GM18907 (cell line): Measurements from ENCODE around the gene FGFR2.
A peak's percentile ranks its signal among the peaks of the same experiment; 100 is the strongest.

ENCODE experiments used
- ATAC-seq: cut with Tn5 transposase; IDR thresholded peaks from one replicate; pipeline ENCODE4 v1.9.1; 2021; ENCODE audit warnings: mild to moderate bottlenecking, moderate library complexity; ENCODE audit not compliant: unreplicated experiment

The FGFR2 gene

DNA sequence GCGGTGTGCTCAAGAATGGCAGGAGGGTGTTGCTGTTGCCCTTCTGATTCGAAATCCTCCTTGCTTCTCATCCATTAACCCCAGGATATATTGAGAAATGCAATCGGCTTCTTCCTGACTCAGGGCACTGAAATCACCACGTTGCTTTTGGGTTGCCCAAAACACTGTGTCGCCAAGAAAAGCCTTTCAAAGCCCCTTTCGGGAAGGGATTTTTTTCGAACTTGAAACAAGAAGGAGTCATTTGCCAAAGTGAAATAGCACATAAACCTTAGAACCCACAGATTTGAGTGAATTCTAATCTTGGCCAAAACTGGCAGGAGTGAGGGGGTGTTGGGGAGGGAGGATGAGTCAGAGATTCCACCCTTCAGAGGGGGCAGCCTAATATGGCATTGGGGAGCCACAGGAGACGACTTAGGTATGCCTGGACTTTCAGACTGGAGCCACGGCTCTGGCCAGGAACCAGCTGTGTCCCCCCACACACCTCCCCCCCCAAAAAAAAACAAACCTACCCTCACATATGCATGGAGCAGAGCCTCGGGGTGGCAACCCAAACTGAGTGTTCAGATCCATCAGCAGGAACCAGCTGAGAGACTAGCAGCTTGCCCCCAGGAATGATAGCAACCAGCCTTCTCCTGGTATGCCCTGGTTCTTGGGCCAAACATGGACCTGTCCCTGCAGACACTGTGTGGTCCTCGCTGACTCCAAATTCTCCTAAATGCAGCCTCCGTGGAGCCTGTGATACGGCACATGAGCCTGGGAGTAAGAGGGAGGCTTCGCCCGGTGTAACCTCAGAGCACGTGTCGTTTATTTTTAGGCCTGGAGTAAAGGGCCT is 138.4 kb downstream of the FGFR2 start:
- ATAC-seq: no peak

DNA sequence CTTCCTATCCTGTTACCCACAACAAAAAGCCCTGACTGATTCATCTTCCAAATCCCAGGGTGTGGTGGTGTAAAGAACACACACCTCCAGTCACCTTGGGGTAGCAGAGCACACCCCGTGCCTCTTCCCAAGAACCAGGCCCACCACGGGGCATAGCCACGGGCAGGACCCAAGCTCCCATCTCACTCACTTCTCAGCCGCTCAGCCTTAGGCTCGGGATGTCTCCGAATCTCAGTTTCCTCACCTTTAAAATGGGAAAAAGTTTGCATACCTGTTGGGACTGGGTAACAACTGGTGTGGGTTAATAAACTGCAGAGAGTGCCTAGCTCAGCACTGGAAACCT is 139.0 kb downstream of the FGFR2 start:
- no peak for ATAC-seq

DNA sequence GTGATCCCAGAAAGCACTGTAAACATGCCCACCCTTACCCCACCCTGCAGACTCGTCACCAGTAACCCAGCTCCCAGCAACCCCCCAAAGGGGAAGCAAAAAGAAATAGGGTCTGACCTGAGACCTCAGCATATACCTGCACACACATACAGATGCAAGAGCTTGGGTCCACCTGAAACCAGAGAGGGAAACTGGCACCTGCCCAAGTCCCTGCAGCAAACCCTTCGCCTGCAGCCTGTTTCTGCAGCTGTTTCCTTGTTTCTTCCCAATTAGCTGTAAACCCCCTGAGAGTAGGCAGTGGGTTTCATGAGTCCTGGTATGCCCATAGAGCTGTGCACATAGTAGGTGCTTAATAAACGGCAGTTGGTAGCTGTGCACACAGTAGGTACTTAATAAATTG is 140.5 kb downstream of the FGFR2 start:
- ATAC-seq: no peak

DNA sequence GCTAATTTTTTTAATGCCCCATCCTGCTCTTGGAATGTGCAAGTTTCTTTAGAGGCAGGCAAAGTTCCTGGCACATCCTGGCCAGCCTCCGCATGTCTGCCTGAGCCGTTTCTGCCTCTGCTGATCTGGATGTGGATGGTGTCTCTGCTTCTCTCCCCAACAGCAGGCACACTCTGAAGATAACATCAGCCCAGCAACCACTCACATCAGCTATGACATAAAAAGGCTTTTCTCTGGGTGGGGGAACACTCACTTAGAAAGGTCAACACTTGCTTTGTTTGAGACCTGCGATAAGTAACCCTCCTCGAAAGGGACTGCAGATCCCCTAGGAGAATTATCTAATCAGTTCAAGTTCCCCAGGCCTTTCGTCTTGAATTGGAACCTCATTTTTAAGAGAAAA is 142.9 kb downstream of the FGFR2 start:
- ATAC-seq: no peak

DNA sequence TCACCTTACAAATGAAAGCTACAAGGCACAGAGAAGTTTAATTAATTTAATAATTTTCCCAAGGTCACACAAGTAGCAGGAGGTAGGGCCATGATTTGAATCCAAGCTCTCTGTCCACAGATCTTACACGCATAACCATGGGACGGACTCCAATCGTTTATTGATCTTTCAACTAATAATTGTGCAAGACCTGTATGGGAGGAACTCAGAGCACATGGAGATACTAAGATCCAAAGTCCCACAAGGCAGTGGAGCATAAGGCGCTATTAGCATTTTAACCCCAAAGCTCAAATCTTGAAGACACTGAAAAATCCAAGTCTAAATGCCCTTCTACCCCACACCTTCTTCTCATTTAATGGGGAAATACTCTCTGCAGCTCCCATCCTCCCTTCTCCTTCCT is 143.5 kb downstream of the FGFR2 start:
- ATAC-seq: no peak

DNA sequence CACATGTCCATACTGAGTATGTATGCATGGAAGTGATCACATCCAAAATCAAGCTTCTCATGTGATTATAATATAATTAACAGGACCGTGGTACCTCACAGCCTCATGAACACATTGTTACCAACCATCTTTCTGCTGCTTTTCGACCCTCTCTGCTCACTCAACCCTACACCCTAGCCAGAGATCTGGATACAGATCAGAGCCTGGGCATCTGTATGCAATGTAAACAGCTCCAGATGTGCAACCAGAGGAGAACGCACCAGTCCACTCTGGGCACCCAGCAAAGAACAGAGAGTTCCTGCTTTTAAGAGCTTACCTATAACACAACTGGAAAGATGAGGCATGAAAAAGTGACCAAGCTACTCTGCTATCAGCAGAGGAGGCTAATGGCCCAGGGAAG is 145.1 kb downstream of the FGFR2 start:
- no peak for ATAC-seq

DNA sequence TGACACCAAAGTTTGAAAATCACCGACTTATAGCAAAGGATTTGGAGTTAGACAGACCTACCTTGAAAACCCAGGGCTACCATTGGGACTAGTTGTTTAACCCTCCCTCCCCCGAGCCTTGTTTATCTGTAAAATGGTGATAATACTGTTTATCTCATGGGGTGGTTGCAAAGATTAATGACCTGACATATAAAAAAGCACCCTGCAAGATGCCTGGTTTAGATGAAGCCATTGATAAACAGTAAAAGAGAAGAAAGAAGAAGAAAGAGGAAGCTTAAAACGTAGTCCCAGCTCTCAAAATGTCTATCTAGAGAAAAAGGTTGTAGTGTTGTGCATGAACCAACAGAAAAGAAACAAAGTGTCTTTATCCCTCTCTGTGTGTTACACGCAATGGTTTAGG is 145.7 kb downstream of the FGFR2 start:
- ATAC-seq: no peak

DNA sequence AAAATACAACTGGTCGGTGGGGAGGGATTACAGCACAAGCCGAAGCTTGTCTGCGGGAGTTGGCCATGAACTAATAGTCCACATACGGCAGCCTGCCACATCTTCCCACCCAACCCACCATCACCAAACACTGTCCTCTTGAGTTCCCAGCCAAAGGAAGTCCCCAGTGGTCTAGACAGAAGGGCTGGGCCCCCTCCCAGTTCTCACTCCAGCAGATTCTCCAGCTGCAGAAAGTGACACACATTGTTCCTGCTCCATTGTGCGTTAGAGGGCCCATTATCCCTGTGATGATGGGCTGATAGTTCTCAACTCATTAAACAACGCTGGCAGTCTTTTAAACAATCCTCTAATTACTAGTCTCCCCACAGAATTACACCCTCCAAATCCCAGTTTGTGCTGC is 148.0 kb downstream of the FGFR2 start:
- no peak for ATAC-seq

DNA sequence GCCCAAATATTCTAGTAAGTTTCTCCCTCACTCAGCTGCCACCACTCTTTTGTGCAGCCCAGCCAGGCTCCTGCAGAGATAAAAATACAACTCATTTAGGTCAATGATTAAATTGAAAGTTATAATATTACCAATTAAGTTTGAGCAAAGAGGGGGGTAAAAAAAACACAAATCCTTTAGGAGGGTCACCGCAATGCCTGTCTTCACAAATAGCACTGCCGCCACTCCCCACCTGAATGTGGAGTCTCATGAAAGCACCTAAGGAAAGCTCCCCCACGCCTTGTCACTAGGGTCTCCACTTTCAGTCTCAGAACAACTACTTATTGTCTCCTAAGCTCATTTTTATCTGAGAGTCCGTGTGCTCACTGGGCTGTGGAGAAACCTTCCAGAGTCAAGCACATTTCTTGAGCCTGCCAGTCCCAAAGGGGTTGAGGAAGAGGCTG is 148.7 kb downstream of the FGFR2 start:
- peak; percentile 53 for ATAC-seq

DNA sequence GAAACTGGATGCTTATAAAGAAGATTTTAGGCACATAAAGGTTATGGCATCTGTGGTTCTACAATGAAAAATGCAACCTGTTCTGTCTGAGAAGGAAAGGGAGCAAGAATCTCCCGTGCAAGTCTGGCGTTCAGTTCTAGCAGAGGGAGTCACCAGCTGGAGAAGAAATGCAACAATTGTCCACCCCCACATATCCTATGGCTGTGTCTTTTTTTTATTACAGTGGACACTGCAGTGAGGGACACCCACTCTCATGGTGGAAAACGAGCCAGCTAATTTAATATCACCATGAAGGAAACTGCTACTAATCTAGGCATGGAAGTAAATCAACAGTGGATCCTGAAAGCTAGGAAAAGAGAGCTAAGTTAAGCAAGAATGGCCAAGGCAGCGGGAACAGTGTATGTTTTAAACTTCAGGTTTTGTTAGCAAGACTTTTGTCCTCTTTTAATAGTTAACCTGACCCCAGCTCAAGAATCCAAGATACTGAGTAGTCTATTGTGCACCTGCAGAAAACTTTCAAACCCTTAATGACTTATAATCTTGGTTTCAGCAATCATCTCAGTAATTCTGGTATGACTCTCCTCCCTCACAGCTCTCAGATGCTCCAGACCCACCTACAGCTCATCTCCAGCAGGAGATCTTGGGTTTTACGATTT is 149.3 kb downstream of the FGFR2 start:
- peak; percentile 97 for ATAC-seq

DNA sequence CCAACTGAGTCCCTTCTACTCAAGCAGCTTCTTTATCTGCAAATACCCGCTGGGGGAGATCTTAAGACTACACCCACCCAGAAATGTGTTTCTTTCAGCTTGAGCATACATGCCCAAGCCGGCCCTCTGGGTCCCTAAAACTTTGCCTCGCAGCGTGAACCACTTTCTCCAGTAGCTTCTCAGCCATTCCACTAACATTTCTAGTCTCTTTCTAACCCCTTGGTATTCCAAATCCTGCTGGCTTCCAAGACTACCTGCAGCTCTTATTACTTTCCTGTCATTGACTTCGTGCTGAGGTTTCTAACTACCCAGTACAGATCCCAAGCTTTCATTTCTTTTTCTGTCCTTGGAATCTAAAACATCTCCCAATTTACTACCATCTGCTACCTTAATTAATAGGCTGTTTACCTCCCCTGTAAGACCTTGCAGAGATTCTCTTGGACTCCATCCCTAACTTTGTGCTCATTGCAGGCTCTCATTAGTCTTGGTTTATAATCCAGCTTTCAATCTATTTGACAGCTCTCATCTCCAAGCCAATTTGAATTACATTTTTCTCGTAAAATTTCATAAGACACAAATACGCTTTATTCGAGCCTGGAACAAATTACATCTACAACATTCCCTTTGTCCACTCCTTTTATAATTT is 153.6 kb downstream of the FGFR2 start:
- ATAC-seq: no peak

DNA sequence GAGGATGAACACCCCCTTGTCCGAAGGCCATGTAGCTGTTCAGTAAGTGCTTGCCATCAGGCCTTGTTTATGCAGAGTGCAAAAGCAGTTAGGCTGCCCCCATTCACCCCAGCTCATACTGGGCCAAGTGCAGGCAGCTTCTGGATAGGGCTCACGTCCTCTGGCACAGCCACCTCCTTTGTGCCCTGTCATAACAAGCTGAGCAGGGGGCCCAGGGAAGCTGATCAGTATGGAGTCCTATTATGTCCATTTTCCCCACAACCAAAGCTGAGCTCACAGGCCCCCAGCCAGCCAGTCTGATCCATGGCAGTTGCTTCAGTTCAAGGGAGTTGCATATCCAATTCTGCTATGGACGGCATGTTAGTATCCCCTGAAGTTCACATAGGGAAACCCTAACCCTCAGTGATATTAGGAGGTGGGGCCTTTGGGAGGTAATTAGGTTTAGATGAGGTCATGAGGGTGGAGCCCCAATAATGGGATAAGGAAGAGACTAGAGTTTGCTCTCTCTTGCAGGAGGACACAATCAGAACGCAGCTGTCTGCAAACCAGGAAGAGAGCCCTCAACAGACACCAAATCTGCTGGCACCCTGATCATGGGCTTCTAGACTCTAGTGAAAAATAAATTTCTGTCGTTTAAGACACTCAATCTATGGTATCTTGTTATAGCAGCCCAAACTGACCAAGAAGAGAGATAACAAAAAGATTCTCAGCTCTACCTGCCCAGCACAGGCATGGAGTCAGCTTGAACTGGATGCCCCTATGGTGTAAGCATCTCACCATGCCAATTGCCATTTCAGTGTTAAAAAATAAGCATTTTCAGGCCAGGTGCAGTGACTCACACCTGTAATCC is 155.9 kb downstream of the FGFR2 start:
- ATAC-seq: no peak

DNA sequence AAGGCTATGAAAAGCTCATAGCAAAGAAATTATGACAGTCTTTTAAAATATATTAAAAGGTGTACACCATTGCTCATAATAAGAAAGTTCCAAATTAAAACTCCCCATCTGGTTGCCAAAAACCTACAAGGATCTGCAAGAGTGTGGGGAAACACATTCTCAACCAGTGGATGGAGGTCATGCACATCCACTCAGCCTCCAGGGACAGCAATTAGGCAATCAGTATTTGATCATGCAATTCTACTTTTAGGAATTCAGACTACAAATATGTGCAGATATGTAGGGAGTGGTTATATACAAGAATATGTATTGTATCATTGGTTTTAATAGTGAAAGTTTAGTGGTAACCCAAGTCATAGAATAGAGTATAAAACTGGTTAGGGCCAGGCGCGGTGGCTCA is 157.8 kb downstream of the FGFR2 start:
- ATAC-seq: no peak

DNA sequence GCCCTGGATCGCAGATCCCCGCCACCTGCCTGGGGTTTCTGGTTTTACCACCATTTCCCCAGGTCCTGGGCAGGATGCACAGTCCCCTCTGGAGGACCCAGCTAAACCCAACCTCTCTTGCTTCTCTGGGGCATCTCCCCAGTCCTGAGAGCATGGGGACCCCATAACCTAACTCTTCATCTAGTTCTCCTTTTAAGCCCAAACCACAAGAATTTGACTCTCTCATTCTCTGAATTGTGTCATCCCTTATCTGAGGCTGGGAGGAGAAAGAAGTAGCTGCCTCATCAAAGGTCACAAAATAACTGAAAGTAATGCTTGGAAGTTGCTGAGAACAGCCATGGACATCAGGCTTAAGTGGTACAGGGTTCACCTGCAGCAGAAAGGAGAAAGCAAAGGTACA is 159.9 kb downstream of the FGFR2 start:
- no peak for ATAC-seq

DNA sequence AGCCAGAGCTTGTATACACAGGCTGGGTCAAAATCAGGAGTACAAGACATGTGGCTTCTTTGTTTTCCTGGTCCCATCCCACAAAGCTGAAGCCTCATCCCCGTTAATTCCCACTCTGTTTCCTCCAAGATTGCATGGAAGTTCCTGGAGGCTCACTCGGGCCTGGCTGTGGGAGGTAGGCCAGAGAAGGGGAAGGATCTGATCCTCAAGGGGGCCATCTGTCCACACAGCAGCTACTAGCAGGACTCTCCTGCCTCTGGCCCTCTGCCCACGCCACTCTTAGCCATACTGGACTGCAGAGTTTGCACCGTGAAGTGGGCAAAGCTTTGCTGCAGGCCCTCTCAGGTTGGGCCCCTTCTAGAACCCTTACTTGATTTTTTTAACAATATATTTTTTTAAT is 160.6 kb downstream of the FGFR2 start:
- no peak for ATAC-seq

DNA sequence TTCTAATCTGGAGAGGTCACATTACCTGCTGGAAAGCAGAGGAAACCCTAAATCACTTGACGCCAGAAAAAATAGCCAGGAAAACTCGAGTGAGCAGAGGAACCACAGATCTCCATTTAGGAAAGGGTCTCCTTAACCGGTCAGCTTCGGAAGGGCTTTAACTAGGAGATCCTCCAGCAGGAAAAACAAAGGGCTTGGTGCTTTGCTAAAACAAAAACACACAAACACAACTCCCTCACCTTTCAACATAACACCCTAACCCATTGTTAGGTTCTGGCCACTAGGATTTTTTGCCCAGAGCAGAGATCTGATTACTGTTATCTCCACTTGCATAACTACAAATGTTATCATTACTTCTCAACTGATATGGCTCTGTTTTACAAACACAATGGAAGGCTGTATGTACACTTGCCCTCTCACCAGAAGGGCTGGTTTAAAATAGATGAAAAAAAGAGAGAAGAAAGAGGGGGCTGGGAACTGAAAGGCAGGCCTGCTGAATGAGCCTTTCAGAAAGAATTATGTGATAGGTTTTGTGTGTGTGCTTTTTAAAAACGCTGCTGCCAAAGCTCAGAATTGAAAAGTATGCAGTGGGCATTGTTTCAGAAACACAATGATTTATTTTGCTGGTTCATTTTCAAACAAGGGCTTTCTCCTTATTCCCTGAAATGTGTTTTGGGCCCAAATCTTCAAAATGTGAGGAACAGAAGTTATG is 161.5 kb downstream of the FGFR2 start:
- no peak for ATAC-seq

DNA sequence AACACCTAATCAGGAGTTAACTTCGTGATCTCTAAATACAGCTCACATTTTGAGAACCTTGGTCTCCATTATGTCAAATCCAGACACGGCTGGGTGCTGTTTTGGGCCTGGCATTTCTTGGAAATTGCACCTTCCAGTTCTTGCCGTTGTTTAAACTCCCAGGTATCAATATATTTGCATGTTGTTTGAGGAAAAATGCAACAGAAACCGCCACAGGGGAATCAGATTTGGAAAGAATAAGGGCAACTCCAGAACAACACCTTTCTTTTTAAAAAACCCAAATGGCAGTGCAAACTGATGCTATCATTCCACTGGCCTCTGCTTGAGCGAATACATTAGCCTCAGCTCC is 162.0 kb downstream of the FGFR2 start:
- ATAC-seq: no peak

DNA sequence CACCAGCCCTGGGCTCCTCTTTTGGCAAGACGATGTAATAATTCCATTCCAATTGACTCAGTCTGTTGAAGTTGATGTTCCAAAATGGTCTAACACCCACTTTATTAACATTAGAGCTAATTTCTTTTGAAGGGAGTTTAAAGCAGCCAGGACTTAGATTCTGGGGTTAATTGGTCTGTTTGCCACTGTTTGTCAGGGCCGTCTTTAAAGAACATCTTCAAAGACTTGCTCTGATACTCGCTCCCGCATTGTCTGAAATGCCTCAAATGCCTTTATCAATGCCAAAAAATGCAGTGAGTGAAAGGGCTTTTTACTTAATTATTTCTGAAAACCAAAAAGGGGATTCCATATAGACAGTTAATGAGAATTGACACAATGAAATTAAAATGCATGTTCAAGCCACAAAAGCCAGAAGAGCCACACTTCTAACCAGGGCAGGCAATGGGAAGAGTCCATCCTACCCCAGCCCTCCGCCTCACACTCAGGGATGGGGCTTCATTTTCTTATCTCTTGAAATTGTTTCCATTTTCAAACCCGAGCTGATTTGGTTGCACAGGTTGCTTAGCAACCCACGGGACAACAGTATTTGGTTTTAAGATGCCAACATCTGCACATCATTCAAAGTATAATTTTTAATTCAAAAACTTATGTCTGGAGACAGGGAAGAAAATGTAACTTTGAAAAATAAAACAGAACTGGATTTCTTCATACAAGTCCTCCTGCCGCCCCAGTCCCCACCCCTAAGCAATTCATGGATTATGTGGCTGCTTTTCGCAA is 163.0 kb downstream of the FGFR2 start:
- ATAC-seq: no peak

DNA sequence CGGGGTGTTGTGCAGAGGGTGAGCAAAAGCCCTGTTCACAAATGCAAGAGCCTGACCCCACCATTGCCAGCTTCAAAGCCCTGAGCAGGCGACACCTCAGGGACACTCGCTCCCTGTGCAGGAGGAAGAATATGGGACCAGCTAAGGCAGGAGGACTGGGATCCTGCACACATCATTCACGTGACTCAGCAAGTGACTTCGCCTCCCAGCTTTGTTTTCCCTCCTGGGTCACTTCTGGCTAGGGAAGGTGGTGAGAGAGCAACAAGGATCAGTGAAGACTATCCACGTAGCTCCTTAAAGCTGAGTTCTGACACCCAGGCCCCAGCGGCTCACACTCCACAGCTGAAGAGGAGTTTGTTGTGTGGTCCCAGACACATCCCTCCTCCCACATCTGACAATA is 164.3 kb downstream of the FGFR2 start:
- no peak for ATAC-seq

DNA sequence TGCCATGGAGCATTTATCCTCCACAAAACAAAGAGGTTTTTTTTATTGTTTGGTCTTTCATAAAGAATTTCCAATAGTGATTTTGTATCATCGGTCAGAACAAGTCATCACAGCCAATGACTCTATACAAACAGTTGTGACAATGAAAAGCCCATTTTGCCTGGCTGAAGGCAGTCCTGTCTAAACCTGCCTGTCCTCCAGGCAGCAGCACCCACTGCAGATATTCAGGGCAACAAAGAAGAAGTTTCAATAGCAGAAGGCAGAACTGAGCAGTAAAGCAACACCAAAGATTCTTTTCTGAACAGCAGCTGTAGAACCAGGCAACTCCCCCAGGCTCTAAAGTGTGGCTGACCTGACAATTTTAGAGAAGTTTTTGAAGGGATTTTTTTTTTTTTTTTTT is 169.4 kb downstream of the FGFR2 start:
- ATAC-seq: no peak
